Mesendoderm (in vitro differentiated cells): ENCODE data around the gene RFC4. TPM values are rescaled to one million over a fixed set of nuclear protein-coding genes. Genes with fewer than 3 reads are reported as not detected.

ENCODE experiments used
- DNase-seq: peaks from one replicate; pipeline ENCODE4 v3.0.0; 2013
- H2AK5ac ChIP-seq: 2 replicates; pipeline ENCODE4 v1.6.1; 2013; ENCODE audit warnings: low read length, inconsistent platforms
- H2BK120ac ChIP-seq: 2 replicates; pipeline ENCODE4 v1.6.1; 2013; ENCODE audit warnings: low read depth, mild to moderate bottlenecking, low read length, moderate library complexity, mixed read lengths
- H2BK15ac ChIP-seq: replicated peaks from 2 replicates; pipeline ENCODE4 v1.6.1; 2013; ENCODE audit warnings: low read depth, mild to moderate bottlenecking, moderate library complexity
- H2BK5ac ChIP-seq: 2 replicates; pipeline ENCODE4 v1.6.1; 2013; ENCODE audit warnings: low read length, inconsistent platforms
- H3K18ac ChIP-seq: 2 replicates; pipeline ENCODE4 v1.6.1; 2013; ENCODE audit warnings: mild to moderate bottlenecking, low read length, mixed read lengths
- H3K23ac ChIP-seq: one replicate; pipeline ENCODE4 v1.6.1; 2013; ENCODE audit warnings: low read length
- H3K27ac ChIP-seq: 2 replicates; pipeline ENCODE4 v1.5.1; 2013; ENCODE audit warnings: low read depth, mild to moderate bottlenecking, inconsistent platforms, low read length, moderate library complexity
- H3K27me3 ChIP-seq: 2 replicates; pipeline ENCODE4 v1.6.1; 2013; ENCODE audit warnings: low read length, control low read depth, mild to moderate bottlenecking, inconsistent platforms; ENCODE audit not compliant: insufficient read depth, poor library complexity
- H3K36me3 ChIP-seq: 2 replicates; pipeline ENCODE4 v1.6.1; 2013; ENCODE audit warnings: low read length, inconsistent platforms; ENCODE audit not compliant: control insufficient read depth, insufficient read depth
- H3K4ac ChIP-seq: one replicate; pipeline ENCODE4 v1.6.1; 2013; ENCODE audit warnings: low read depth, mild to moderate bottlenecking, low read length, moderate library complexity
- H3K4me1 ChIP-seq: 2 replicates; pipeline ENCODE4 v1.6.1; 2013; ENCODE audit warnings: low read depth, low read length, inconsistent platforms; ENCODE audit not compliant: control insufficient read depth
- H3K4me2 ChIP-seq: 2 replicates; pipeline ENCODE4 v1.6.1; 2013; ENCODE audit warnings: low read length
- H3K4me3 ChIP-seq: 2 replicates; pipeline ENCODE4 v1.5.1; 2013; ENCODE audit warnings: mild to moderate bottlenecking, low read length
- H3K56ac ChIP-seq: one replicate; pipeline ENCODE4 v1.6.1; 2013; ENCODE audit warnings: low read length
- H3K79me1 ChIP-seq: 2 replicates; pipeline ENCODE4 v1.6.1; 2013; ENCODE audit warnings: low read length, inconsistent platforms
- H3K79me2 ChIP-seq: 2 replicates; pipeline ENCODE4 v1.6.1; 2013; ENCODE audit warnings: mild to moderate bottlenecking, low read length; ENCODE audit not compliant: control insufficient read depth, insufficient read depth
- H3K9ac ChIP-seq: 2 replicates; pipeline ENCODE4 v1.6.1; 2013; ENCODE audit warnings: low read length, inconsistent platforms
- H4K5ac ChIP-seq: one replicate; pipeline ENCODE4 v1.6.1; 2013; ENCODE audit warnings: low read length
- H4K8ac ChIP-seq: one replicate; pipeline ENCODE4 v1.6.1; 2013; ENCODE audit warnings: low read depth, mild to moderate bottlenecking, control low read depth, low read length, moderate library complexity
- WGBS: extraction: QIAGEN DNeasy Blood & Tissue Kit; methylation state at CpG from one replicate; pipeline ENCODE4 v1.1.7; 2013; ENCODE audit warnings: low lambda C conversion rate, missing lambda C conversion rate; ENCODE audit not compliant: insufficient coverage; ENCODE audit errors: extremely low coverage; 5-methylcytosine and 5-hydroxymethylcytosine counted together
- small RNA-seq: library from polyadenylated mRNA; stranded (forward); fragments of <200 nt; extraction: miRNeasy Mini kit (QIAGEN cat#:217004); gene quantifications from one replicate; pipeline ENCODE3, GENCODE V24; 2013; ENCODE audit not compliant: insufficient read depth

Gene RFC4

GRCh38 chr3:186743666-186744065, 62.6 kb downstream of the RFC4 start:
- Histone ChIP-seq H3K4me3 (no peak overlapping the region), H2BK120ac (no peak overlapping the region), H3K27me3 (no peaks in the 10 kb centered on the region), H3K36me3 (no peaks in the 10 kb centered on the region), H2BK5ac (no peak overlapping the region), H4K5ac (no peak overlapping the region), H3K79me1 (no peaks in the 10 kb centered on the region), H3K27ac (no peak overlapping the region), H3K56ac (no peak overlapping the region), H3K79me2 (no peaks in the 10 kb centered on the region), H3K4me2 (no peak overlapping the region), H3K4me1 (no peaks in the 10 kb centered on the region), H2AK5ac (no peak overlapping the region), H4K8ac (no peak overlapping the region), H3K23ac (no peak overlapping the region), H2BK15ac (no peak overlapping the region), H3K18ac (no peak overlapping the region), H3K4ac (no peak overlapping the region), H3K9ac (no peak overlapping the region)
- DNase-seq, result no peak
- no CpG with 5 or more reads among the region's 3 CpGs for WGBS

- no peak overlapping the region for H3K56ac ChIP-seq
Measured at GRCh38 chr3:186742618-186743380, 63.5 kb downstream of the RFC4 start.

More at GRCh38 chr3:186742618-186743380, 63.5 kb downstream of the RFC4 start:
- Histone ChIP-seq H3K27me3 (no peaks in the 10 kb centered on the region), H3K4ac (no peak overlapping the region), H4K5ac (no peak overlapping the region), H3K23ac (no peak overlapping the region), H3K4me2 (no peak overlapping the region), H2AK5ac (no peak overlapping the region), H2BK15ac (no peak overlapping the region), H3K36me3 (no peaks in the 10 kb centered on the region), H4K8ac (no peak overlapping the region), H3K18ac (no peak overlapping the region), H3K4me1 (no peaks in the 10 kb centered on the region), H3K9ac (no peak overlapping the region), H2BK120ac (no peak overlapping the region), H2BK5ac (no peak overlapping the region), H3K79me1 (no peaks in the 10 kb centered on the region), H3K4me3 (no peak overlapping the region), H3K27ac (no peak overlapping the region), H3K79me2 (no peaks in the 10 kb centered on the region)
- no CpG with 5 or more reads among the region's 7 CpGs for WGBS
- no peak for DNase-seq

Small RNAs within 50 kb of the gene (small RNA-seq; reads per million reads assigned to genes)
- not detected for gene RF00092
- not detected for gene RNU6-1105P
- not detected for gene SNORA4
- gene SNORA63, result not detected
- gene SNORA81, result not detected
- not detected for gene SNORD2
